NCI-H345 treated with DMSO at 0.1 percent for 48 hours (cell line): ENCODE results near the gene RSU1.

Experiments used
- DNase-seq: peaks from one replicate; lab custom pipeline; 2025; ENCODE audit not compliant: unreplicated experiment; lab: John Stamatoyannopoulos, UW

RSU1 gene

GRCh38 chr10:16685551-16685950 lies 131.7 kb downstream of the RSU1 start:
- no peak for DNase-seq

- no peak for DNase-seq
Measured at GRCh38 chr10:16681521-16681920, 135.7 kb downstream of the RSU1 start.

- no peak for DNase-seq
Measured at GRCh38 chr10:16679511-16679910, 137.7 kb downstream of the RSU1 start.

- no peak for DNase-seq
Measured at GRCh38 chr10:16675334-16675733, 141.9 kb downstream of the RSU1 start.

- peak; percentile 40 for DNase-seq
Measured at GRCh38 chr10:16674147-16674703, 143.0 kb downstream of the RSU1 start.

- DNase-seq: peak; percentile 70
Measured at GRCh38 chr10:16673443-16673842, 143.8 kb downstream of the RSU1 start.

- no peak for DNase-seq
Measured at GRCh38 chr10:16663444-16663843, 153.8 kb downstream of the RSU1 start.

GRCh38 chr10:16662923-16663322 lies 154.3 kb downstream of the RSU1 start:
- no peak for DNase-seq

- DNase-seq: no peak
Measured at GRCh38 chr10:16656895-16657294, 160.3 kb downstream of the RSU1 start.

- DNase-seq: no peak
Measured at GRCh38 chr10:16653224-16653623, 164.0 kb downstream of the RSU1 start.

- DNase-seq: no peak
Measured at GRCh38 chr10:16652154-16652553, 165.1 kb downstream of the RSU1 start.

GRCh38 chr10:16649757-16650156 lies 167.5 kb downstream of the RSU1 start:
- DNase-seq: no peak

- DNase-seq: no peak
Measured at GRCh38 chr10:16648366-16648765, 168.9 kb downstream of the RSU1 start.

- no peak for DNase-seq
Measured at GRCh38 chr10:16646181-16647059, 170.8 kb downstream of the RSU1 start.

- no peak for DNase-seq
Measured at GRCh38 chr10:16644146-16644545, 173.1 kb downstream of the RSU1 start.

GRCh38 chr10:16643502-16643901 lies 173.7 kb downstream of the RSU1 start:
- DNase-seq: no peak

- no peak for DNase-seq
Measured at GRCh38 chr10:16640153-16640552, 177.1 kb downstream of the RSU1 start.

- DNase-seq: no peak
Measured at GRCh38 chr10:16639471-16639870, 177.8 kb downstream of the RSU1 start.

- DNase-seq: no peak
Measured at GRCh38 chr10:16632996-16633395, 184.2 kb downstream of the RSU1 start.

- DNase-seq: no peak
Measured at GRCh38 chr10:16626697-16627096, 190.5 kb downstream of the RSU1 start.

GRCh38 chr10:16612981-16613355 lies 204.3 kb downstream of the RSU1 start:
- DNase-seq: no peak

GRCh38 chr10:16612115-16612980 lies 204.9 kb downstream of the RSU1 start:
- DNase-seq: no peak
